IMR-90 (cell line): Measurements from ENCODE around the gene SLC19A1. TPM values are rescaled to one million over a fixed set of nuclear protein-coding genes. Genes with fewer than 3 reads are reported as not detected.

ENCODE experiments used
- ATAC-seq: fragments of 200-7000 bp; cut with Tn5 transposase; 2 replicates; pipeline ENCODE4 v1.9.1; 2020; ENCODE audit warnings: low read depth, mild to moderate bottlenecking, moderate library complexity
- BruUV-seq: library from RNA; stranded (reverse); fragments of 400-500 nt; replicated peaks from 2 replicates; lab custom pipeline; 2021; lab: Mats Ljungman, UMichigan
- CTCF ChIA-PET: fragments of 300-600 bp; formaldehyde crosslinking; extraction: SDS; loops from one replicate; lab custom pipeline; 2021; ENCODE audit warnings: antibody characterized with exemption; lab: Yijun Ruan, JAX
- POLR2A ChIA-PET: fragments of 300-600 bp; sonication (Branson Sonifier 250); formaldehyde crosslinking; loops from one replicate; lab custom pipeline; 2022; ENCODE audit warnings: antibody characterized with exemption; ENCODE audit not compliant: unreplicated experiment; lab: Charles Lee
- DNase-seq: peaks from one replicate; pipeline ENCODE4 v3.0.0; 2013
- H2AFZ ChIP-seq: replicated peaks from 2 replicates; pipeline ENCODE3; 2013; ENCODE audit warnings: low read length, mild to moderate bottlenecking; ENCODE audit not compliant: poor library complexity
- H2AK5ac ChIP-seq: 2 replicates; pipeline ENCODE4 v1.6.1; 2013; ENCODE audit warnings: low read depth, low read length, inconsistent platforms
- H2AK9ac ChIP-seq: replicated peaks from 2 replicates; pipeline ENCODE3; 2013; ENCODE audit warnings: mild to moderate bottlenecking, low read depth, low read length, moderate library complexity; ENCODE audit not compliant: poor library complexity
- H2BK120ac ChIP-seq: 2 replicates; pipeline ENCODE4 v1.6.1; 2013; ENCODE audit warnings: low read depth, low read length, inconsistent platforms
- H2BK15ac ChIP-seq: 3 replicates; pipeline ENCODE4 v1.6.1; 2013; ENCODE audit warnings: low read depth, low read length, inconsistent platforms
- H2BK20ac ChIP-seq: 2 replicates; pipeline ENCODE4 v1.6.1; 2013; ENCODE audit warnings: low read depth, mild to moderate bottlenecking, inconsistent platforms, low read length, moderate library complexity
- H2BK5ac ChIP-seq: 2 replicates; pipeline ENCODE4 v1.6.1; 2013; ENCODE audit warnings: mild to moderate bottlenecking, low read depth, low read length, inconsistent platforms; ENCODE audit not compliant: poor library complexity, severe bottlenecking
- H3K14ac ChIP-seq: replicated peaks from 2 replicates; pipeline ENCODE4 v1.6.1; 2013; ENCODE audit warnings: low read depth, low read length, inconsistent platforms
- H3K18ac ChIP-seq: 2 replicates; pipeline ENCODE4 v1.6.1; 2013; ENCODE audit warnings: low read depth, low read length, control low read depth
- H3K23ac ChIP-seq: 2 replicates; pipeline ENCODE4 v1.6.1; 2013; ENCODE audit warnings: low read depth, low read length, inconsistent platforms
- H3K27ac ChIP-seq: 2 replicates; pipeline ENCODE4 v1.5.1; 2013; ENCODE audit warnings: mild to moderate bottlenecking, control low read depth, low read length; ENCODE audit not compliant: insufficient read depth
- H3K27me3 ChIP-seq: 2 replicates; pipeline ENCODE4 v1.6.1; 2013; ENCODE audit warnings: low read length; ENCODE audit not compliant: control insufficient read depth, insufficient read depth
- H3K36me3 ChIP-seq: 2 replicates; pipeline ENCODE4 v1.6.1; 2013; ENCODE audit warnings: low read length, mixed read lengths; ENCODE audit not compliant: control insufficient read depth, insufficient read depth
- H3K4ac ChIP-seq: 2 replicates; pipeline ENCODE4 v1.6.1; 2013; ENCODE audit warnings: low read depth, low read length, inconsistent platforms
- H3K4me1 ChIP-seq: 2 replicates; pipeline ENCODE4 v1.6.1; 2013; ENCODE audit warnings: low read length, mixed read lengths; ENCODE audit not compliant: control insufficient read depth, insufficient read depth
- H3K4me2 ChIP-seq: 2 replicates; pipeline ENCODE4 v1.6.1; 2013; ENCODE audit warnings: low read depth, mild to moderate bottlenecking, control low read depth, low read length, moderate library complexity
- H3K4me3 ChIP-seq: 2 replicates; pipeline ENCODE4 v1.5.1; 2013; ENCODE audit warnings: low read depth, mild to moderate bottlenecking, control low read depth, low read length, moderate library complexity; ENCODE audit not compliant: insufficient read depth
- H3K56ac ChIP-seq: 2 replicates; pipeline ENCODE4 v1.6.1; 2013; ENCODE audit warnings: low read length, inconsistent platforms; ENCODE audit not compliant: insufficient read depth; ENCODE audit errors: extremely low read depth
- H3K79me1 ChIP-seq, 2 experiments: 2 replicates each; pipeline ENCODE4 v1.6.1; 2013; ENCODE audit warnings: low read length in 2 of 2, inconsistent platforms in 1 of 2, low read depth in 1 of 2
- H3K9ac ChIP-seq: 2 replicates; pipeline ENCODE4 v1.6.1; 2013; ENCODE audit warnings: low read depth, low read length, control low read depth
- H3K9me1 ChIP-seq: 2 replicates; pipeline ENCODE4 v1.6.1; 2013; ENCODE audit warnings: low read length, inconsistent platforms; ENCODE audit not compliant: insufficient read depth
- H3K9me3 ChIP-seq: 2 replicates; pipeline ENCODE4 v1.6.1; 2013; ENCODE audit warnings: low read length; ENCODE audit not compliant: control insufficient read depth, insufficient read depth
- H4K20me1 ChIP-seq: 2 replicates; pipeline ENCODE4 v1.6.1; 2013; ENCODE audit warnings: low read length, inconsistent platforms; ENCODE audit not compliant: insufficient read depth
- H4K5ac ChIP-seq: 2 replicates; pipeline ENCODE4 v1.6.1; 2013; ENCODE audit warnings: mild to moderate bottlenecking, low read depth, low read length, control low read depth
- H4K8ac ChIP-seq, 2 experiments: 2 replicates each; pipeline ENCODE4 v1.6.1; 2013; ENCODE audit warnings: low read depth in 2 of 2, low read length in 2 of 2, control low read depth in 1 of 2, inconsistent platforms in 1 of 2
- H4K91ac ChIP-seq: 2 replicates; pipeline ENCODE4 v1.6.1; 2013; ENCODE audit warnings: low read depth, low read length, inconsistent platforms; ENCODE audit not compliant: insufficient read depth
- CTCF ChIP-seq: conservative IDR thresholded peaks from 2 replicates; pipeline ENCODE4 v1.5.1; 2012; ENCODE audit warnings: mild to moderate bottlenecking, low read depth, low read length, improper control_type of control experiment
- ELK1 ChIP-seq: fragments of 150-350 bp; IDR thresholded peaks from 2 replicates; pipeline ENCODE4 v1.6.1; 2016; ENCODE audit warnings: low read depth, mild to moderate bottlenecking, low read length, moderate library complexity, borderline replicate concordance
- POLR2A ChIP-seq: IDR thresholded peaks from 2 replicates; pipeline ENCODE4 v1.6.1; 2012; ENCODE audit warnings: mild to moderate bottlenecking, low read depth, low read length
- RFX5 ChIP-seq: IDR thresholded peaks from 2 replicates; pipeline ENCODE4 v1.8.0; 2012; ENCODE audit warnings: low read depth, mild to moderate bottlenecking, low read length, moderate library complexity
- SMC3 ChIP-seq: fragments of 150-350 bp; IDR thresholded peaks from 2 replicates; pipeline ENCODE4 v1.6.1; 2016; ENCODE audit warnings: low read depth, mild to moderate bottlenecking, antibody characterized with exemption, low read length, moderate library complexity
- WGBS, 2 experiments: methylation state at CpG; one replicate each; pipeline versions ENCODE4 v1.1.5 to v1.1.7; 2013; ENCODE audit warnings: missing lambda C conversion rate in 2 of 2; ENCODE audit not compliant: insufficient read length in 1 of 2; ENCODE audit errors: extremely low coverage in 2 of 2; 5-methylcytosine and 5-hydroxymethylcytosine counted together
- dilution Hi-C: fragments of 300-500 bp; cut with HindIII; formaldehyde crosslinking; loops from one replicate; pipeline ENCODE4 v1.14.3; 2018; ENCODE audit warnings: low sequenced_read_pairs; ENCODE audit not compliant: unreplicated experiment
- in situ Hi-C: fragments of 300-500 bp; cut with MboI; formaldehyde crosslinking; loops from 3 replicates; pipeline ENCODE4 v1.14.3; 2019; ENCODE audit warnings: low sequenced_read_pairs, inconsistent platforms, mixed read lengths
- intact Hi-C: fragments of 100-400 bp; cut with micrococcal nuclease; formaldehyde crosslinking; loops from 2 replicates; pipeline ENCODE4 v1.10.0; 2022
- polyA plus RNA-seq, 3 experiments: library from polyadenylated mRNA; depleted of rRNA; stranded (reverse); fragments of >200 nt; gene quantifications; 2 replicates each; pipeline ENCODE4 v1.2.3, GENCODE V29; 2012; ENCODE audit warnings: low replicate concordance in 1 of 3
- total RNA-seq: library from RNA; depleted of rRNA; stranded (reverse); fragments of >200 nt; gene quantifications from 2 replicates; pipeline ENCODE4 v1.2.3, GENCODE V29; 2012

Gene SLC19A1
- total and polyA plus RNA-seq, 2 of the 4 experiments (the other 2 are of a cell fraction): 2.2 to 16.2 TPM

DNA sequence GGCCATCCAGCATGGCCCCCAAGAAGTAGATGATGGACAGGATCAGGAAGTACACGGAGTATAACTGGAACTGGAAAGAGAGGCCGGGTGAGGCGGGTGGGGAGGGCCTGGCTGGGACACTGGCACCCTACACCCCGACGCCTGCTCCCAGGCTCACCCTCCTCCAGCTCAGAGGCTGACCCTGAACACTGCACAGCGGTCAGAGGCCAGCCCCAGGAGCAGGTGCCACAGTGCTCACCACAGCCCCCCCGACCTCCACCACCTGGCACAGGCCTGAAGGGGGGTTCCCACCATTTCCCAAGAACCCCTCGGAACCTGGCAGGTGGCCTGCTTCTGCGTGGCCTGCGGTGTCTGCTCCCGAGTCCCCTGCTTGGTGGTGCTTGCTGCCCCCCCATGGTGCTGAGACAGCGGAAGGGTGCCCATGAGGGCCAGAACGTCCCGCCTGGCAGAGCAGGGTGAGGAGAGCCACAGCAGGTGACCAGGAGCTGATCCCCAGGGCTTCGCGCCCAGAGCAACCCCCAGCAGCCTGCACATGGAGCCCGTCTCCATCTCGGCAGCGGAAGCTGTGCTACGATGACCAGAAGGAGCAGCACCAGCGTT is 26.1 kb downstream of the SLC19A1 start:
- TF ChIP-seq CTCF (no peak), ELK1 (no peak), POLR2A (no peak), SMC3 (no peak), RFX5 (no peak)
- Histone ChIP-seq H3K4me2 (no peak overlapping the region), H3K27me3 (no peaks in the 10 kb centered on the region), H3K14ac (no peak overlapping the region), H3K4me1 (no peaks in the 10 kb centered on the region), H3K36me3 (peaks cover 29% of the 10 kb centered on the region), H3K4ac (no peak overlapping the region), H2BK120ac (no peak overlapping the region), H2AFZ (no peak overlapping the region), H2BK15ac (no peak overlapping the region), H3K4me3 (no peak overlapping the region), H3K9ac (no peak overlapping the region), H4K20me1 (peaks cover 12% of the 10 kb centered on the region), H2AK5ac (no peak overlapping the region), H3K18ac (no peak overlapping the region), H4K8ac (no peak overlapping the region), H4K91ac (no peak overlapping the region), H2AK9ac (no peak overlapping the region), H3K9me3 (peaks cover 14% of the 10 kb centered on the region), H2BK5ac (no peak overlapping the region), H3K9me1 (no peaks in the 10 kb centered on the region; the same call in 1 of the 2 replicates), H3K27ac (no peak overlapping the region), H3K23ac (no peak overlapping the region), H4K5ac (no peak overlapping the region), H3K56ac (no peak overlapping the region), H2BK20ac (no peak overlapping the region), H3K79me1 (peaks cover 5 to 6% of the 10 kb centered on the region in 2 experiments; a peak in 2 of 4 replicates)
- no TSS peak for BruUV-seq
- dilution Hi-C loops (no loop called here), in situ Hi-C loops (no loop called here), intact Hi-C loops (no loop called here)
- ATAC-seq (no peak), DNase-seq (no peak)
- ChIA-PET CTCF (no interaction called here), POLR2A (no interaction called here)
- WGBS, 2 experiments: 95% methylated on average over 14 of the region's 21 CpGs; no CpG with 5 or more reads in 1 of the 2 experiments
